ENCODE results near the gene LRR1. TPM values are rescaled to one million over a fixed set of nuclear protein-coding genes. Genes with fewer than 3 reads are reported as not detected.
"Not testable (repeated sequence)": the region's sequence is repeated elsewhere in the genome, so short reads cannot be mapped to it uniquely, and the experiment has no call there.

The LRR1 gene
- total RNA-seq, 2 experiments from 2014 or later: 43.7 to 44.3 TPM

GRCh38 chr14:49623941-49624839, 25.4 kb downstream of the LRR1 start:
- H3K4me3 Mint-ChIP-seq: peak overlapping the region; percentile 97
- no peak for ATAC-seq (ENCODE audit: low read depth)
- H3K27me3 Mint-ChIP-seq: no peaks in the 10 kb centered on the region
- no peaks in the 10 kb centered on the region for H3K9me3 Mint-ChIP-seq
- H3K4me1 Mint-ChIP-seq: peaks cover 36% of the 10 kb centered on the region
- H3K27ac Mint-ChIP-seq: peak overlapping the region; percentile 39
- POLR2A ChIA-PET: interaction anchor here (0.8 to 2.5 kb wide), 5 partner anchors 9 to 228 kb away, joined by 3 to 13 read pairs (median 10); partner anchors contain the start of genes LRR1 and RPS29
- DNase-seq: no peak
- peaks cover 24% of the 10 kb centered on the region for H3K36me3 Mint-ChIP-seq

- H3K9me3 Mint-ChIP-seq: no peaks in the 10 kb centered on the region
- H3K27me3 Mint-ChIP-seq: no peaks in the 10 kb centered on the region
- H3K36me3 Mint-ChIP-seq: peaks cover 21% of the 10 kb centered on the region
- POLR2A ChIA-PET: interaction anchor here (0.6 to 8.0 kb wide), 21 partner anchors 10 to 568 kb away, joined by 3 to 102 read pairs (median 6); partner anchors contain the start of genes KLHDC2, LRR1, MGAT2 and NEMF
- peak; percentile 85 for ATAC-seq (ENCODE audit: low read depth)
- peak overlapping the region; percentile 99 for H3K4me3 Mint-ChIP-seq
- peak overlapping the region; percentile 90 for H3K27ac Mint-ChIP-seq
- H3K4me1 Mint-ChIP-seq: peaks cover 32% of the 10 kb centered on the region
- peak; percentile 94 for DNase-seq
Observed at GRCh38 chr14:49633640-49634546, 35.2 kb downstream of the LRR1 start.

GRCh38 chr14:49634547-49635334, 36.0 kb downstream of the LRR1 start, which contains the start of gene DNAAF2:
Gene DNAAF2, minus strand, starts transcription at chr14:49635244. Its CDS starts 95 bp downstream, at chr14:49635149.
- peaks cover 34% of the 10 kb centered on the region for H3K4me1 Mint-ChIP-seq
- DNase-seq: peak; percentile 81
- H3K36me3 Mint-ChIP-seq: peaks cover 21% of the 10 kb centered on the region
- POLR2A ChIA-PET: interaction anchor here (0.6 to 8.0 kb wide), 22 partner anchors 11 to 567 kb away, joined by 3 to 102 read pairs (median 6); partner anchors contain the start of genes KLHDC2, LRR1, MGAT2 and NEMF
- H3K27me3 Mint-ChIP-seq: no peaks in the 10 kb centered on the region
- peak; percentile 38 for ATAC-seq (ENCODE audit: low read depth)
- no peaks in the 10 kb centered on the region for H3K9me3 Mint-ChIP-seq
- H3K4me3 Mint-ChIP-seq: peak within 1 kb of the TSS; percentile 99
- peak within 1 kb of the TSS; percentile 98 for H3K27ac Mint-ChIP-seq

- POLR2A ChIA-PET: interaction anchor here (0.7 kb wide), 1 partner anchor 31 kb away, joined by 3 read pairs; no protein-coding TSS in a partner anchor
- no peak for ATAC-seq (ENCODE audit: low read depth)
- H3K27me3 Mint-ChIP-seq: no peaks in the 10 kb centered on the region
- H3K27ac Mint-ChIP-seq: peak overlapping the region; percentile 64
- H3K9me3 Mint-ChIP-seq: no peaks in the 10 kb centered on the region
- DNase-seq: no peak
- H3K4me3 Mint-ChIP-seq: peak overlapping the region; percentile 99
- peaks cover 35% of the 10 kb centered on the region for H3K4me1 Mint-ChIP-seq
- H3K36me3 Mint-ChIP-seq: peaks cover 23% of the 10 kb centered on the region
Observed at GRCh38 chr14:49636866-49637265, 38.1 kb downstream of the LRR1 start.

GRCh38 chr14:49637534-49638078, 38.9 kb downstream of the LRR1 start:
- Mint-ChIP-seq H3K4me1 (peaks cover 38% of the 10 kb centered on the region), H3K27ac (no peak overlapping the region), H3K9me3 (no peaks in the 10 kb centered on the region), H3K4me3 (no peak overlapping the region), H3K36me3 (peaks cover 25% of the 10 kb centered on the region), H3K27me3 (no peaks in the 10 kb centered on the region)
- POLR2A ChIA-PET: no interaction called here
- ATAC-seq (ENCODE audit: low read depth) (no peak), DNase-seq (no peak)

- peaks cover 27% of the 10 kb centered on the region for H3K36me3 Mint-ChIP-seq
- H3K27me3 Mint-ChIP-seq: no peaks in the 10 kb centered on the region
- DNase-seq (no peak), ATAC-seq (ENCODE audit: low read depth) (no peak)
- peaks cover 37% of the 10 kb centered on the region for H3K4me1 Mint-ChIP-seq
- H3K9me3 Mint-ChIP-seq: no peaks in the 10 kb centered on the region
- H3K27ac Mint-ChIP-seq: peak overlapping the region; percentile 45
- POLR2A ChIA-PET: interaction anchor here (0.8 to 1.6 kb wide), 2 partner anchors 127 to 1087 kb away, joined by 5 to 6 read pairs; partner anchors contain the start of gene KLHDC2
- no peak overlapping the region for H3K4me3 Mint-ChIP-seq
Observed at GRCh38 chr14:49640540-49641417, 42.0 kb downstream of the LRR1 start.

- Mint-ChIP-seq H3K4me1 (peaks cover 32% of the 10 kb centered on the region), H3K4me3 (no peak overlapping the region), H3K36me3 (peaks cover 26% of the 10 kb centered on the region), H3K27ac (peak overlapping the region; percentile 50), H3K9me3 (no peaks in the 10 kb centered on the region), H3K27me3 (no peaks in the 10 kb centered on the region)
- POLR2A ChIA-PET: no interaction called here
- ATAC-seq (ENCODE audit: low read depth) (no peak), DNase-seq (no peak)
Observed at GRCh38 chr14:49641697-49642129, 43.0 kb downstream of the LRR1 start.

- Mint-ChIP-seq H3K4me1 (peaks cover 30% of the 10 kb centered on the region), H3K4me3 (no peak overlapping the region), H3K27me3 (no peaks in the 10 kb centered on the region), H3K36me3 (peaks cover 28% of the 10 kb centered on the region), H3K27ac (peak overlapping the region; percentile 50), H3K9me3 (no peaks in the 10 kb centered on the region)
- no peak for DNase-seq
- no peak for ATAC-seq (ENCODE audit: low read depth)
- POLR2A ChIA-PET: no interaction called here
Observed at GRCh38 chr14:49642163-49642562, 43.4 kb downstream of the LRR1 start.

GRCh38 chr14:49653508-49653907, 54.8 kb downstream of the LRR1 start:
- no peak for ATAC-seq (ENCODE audit: low read depth)
- Mint-ChIP-seq H3K9me3 (no peaks in the 10 kb centered on the region), H3K27ac (no peak overlapping the region), H3K36me3 (peaks cover 16% of the 10 kb centered on the region), H3K27me3 (no peaks in the 10 kb centered on the region), H3K4me3 (no peak overlapping the region), H3K4me1 (no peaks in the 10 kb centered on the region)
- DNase-seq: no peak
- POLR2A ChIA-PET: no interaction called here

GRCh38 chr14:49654511-49654910, 55.8 kb downstream of the LRR1 start:
- Mint-ChIP-seq H3K36me3 (peaks cover 16% of the 10 kb centered on the region), H3K4me3 (no peak overlapping the region), H3K9me3 (no peaks in the 10 kb centered on the region), H3K27ac (no peak overlapping the region), H3K27me3 (no peaks in the 10 kb centered on the region), H3K4me1 (no peaks in the 10 kb centered on the region)
- POLR2A ChIA-PET: no interaction called here
- ATAC-seq (ENCODE audit: low read depth): no peak
- no peak for DNase-seq

- not testable (repeated sequence) for H3K4me1 Mint-ChIP-seq; H3K27ac Mint-ChIP-seq; DNase-seq; H3K27me3 Mint-ChIP-seq; H3K4me3 Mint-ChIP-seq; H3K9me3 Mint-ChIP-seq; ATAC-seq (ENCODE audit: low read depth)
- peaks cover 13% of the 10 kb centered on the region for H3K36me3 Mint-ChIP-seq
- POLR2A ChIA-PET: interaction anchor here (0.7 kb wide), 1 partner anchor 31 kb away, joined by 3 read pairs; no protein-coding TSS in a partner anchor
Observed at GRCh38 chr14:49657500-49657899, 58.8 kb downstream of the LRR1 start.

All from activated naive CD8-positive, alpha-beta T cell treated with anti-CD3 and anti-CD28 coated beads, Interleukin-2, amount 10 ng/mL, durations not matched to agents 7 days and 5 days (primary cell).